T follicular helper cell (primary cell): ENCODE results near the gene RBM39.
"Not testable (repeated sequence)": the region's sequence is repeated elsewhere in the genome, so short reads cannot be mapped to it uniquely, and the experiment has no call there.

Source experiments
- DNase-seq: peaks from one replicate; pipeline ENCODE4 v3.0.0-alpha.2; 2020; ENCODE audit warnings: low read depth

RBM39 gene

GRCh38 chr20:35756404-35756803 lies 14.3 kb upstream of the RBM39 start:
- DNase-seq, result no peak

GRCh38 chr20:35750611-35751010 lies 8.6 kb upstream of the RBM39 start:
- DNase-seq, result no peak

- not testable (repeated sequence) for DNase-seq
These were observed 2.4 kb upstream of the RBM39 start for GRCh38 chr20:35744492-35744841.

GRCh38 chr20:35743693-35744491 lies 1.8 kb upstream of the RBM39 start:
- DNase-seq, result no peak

GRCh38 chr20:35742741-35743523 lies 872 bp upstream of the RBM39 start:
- DNase-seq, result no peak

- no peak for DNase-seq
These were observed 2.5 kb downstream of the RBM39 start for GRCh38 chr20:35739294-35740163.

GRCh38 chr20:35738410-35739179 lies 3.5 kb downstream of the RBM39 start:
- no peak for DNase-seq

GRCh38 chr20:35737865-35738333 lies 4.2 kb downstream of the RBM39 start:
- no peak for DNase-seq

- DNase-seq, result no peak
These were observed 6.1 kb downstream of the RBM39 start for GRCh38 chr20:35735826-35736470.

GRCh38 chr20:35734777-35735649 lies 7.0 kb downstream of the RBM39 start:
- DNase-seq, result no peak

GRCh38 chr20:35734374-35734773 lies 7.7 kb downstream of the RBM39 start:
- no peak for DNase-seq

- no peak for DNase-seq
These were observed 9.4 kb downstream of the RBM39 start for GRCh38 chr20:35732644-35732982.

GRCh38 chr20:35731862-35732643 lies 10.0 kb downstream of the RBM39 start:
- no peak for DNase-seq

GRCh38 chr20:35731469-35731788 lies 10.6 kb downstream of the RBM39 start:
- no peak for DNase-seq

- no peak for DNase-seq
These were observed 11.2 kb downstream of the RBM39 start for GRCh38 chr20:35730583-35731468.

GRCh38 chr20:35729836-35730582 lies 12.1 kb downstream of the RBM39 start:
- no peak for DNase-seq

GRCh38 chr20:35729283-35729807 lies 12.7 kb downstream of the RBM39 start:
- DNase-seq, result no peak
